Muscle of back (tissue), 11 donors: ENCODE data around the gene CYP19A1. TPM values are rescaled to one million over a fixed set of nuclear protein-coding genes. Genes with fewer than 3 reads are reported as not detected.

Source experiments
- DNase-seq, 3 donors: peaks; one replicate each; pipeline versions ENCODE4 v3.0.0 to v3.0.0-alpha.2; 2013
- polyA plus RNA-seq, 10 donors: library from polyadenylated mRNA; unstranded; fragments of 120-200 nt; gene quantifications; one replicate each; pipeline ENCODE4 v1.2.1, GENCODE V29; 2013; ENCODE audit not compliant: insufficient read length in 10 of 10

CYP19A1 gene
- polyA plus RNA-seq, 10 donors, result 0.42 to 1.8 (median 0.80) TPM

GRCh38 chr15:51327081-51327480 lies 11.3 kb downstream of the CYP19A1 start:
- no peak for DNase-seq

- DNase-seq, result no peak
These were observed 13.2 kb downstream of the CYP19A1 start for GRCh38 chr15:51325167-51325566.

- DNase-seq, result no peak
These were observed 14.6 kb downstream of the CYP19A1 start for GRCh38 chr15:51323749-51324148.

GRCh38 chr15:51322621-51323296 lies 15.6 kb downstream of the CYP19A1 start:
- peak; percentile 75 to 92 (median 80) for DNase-seq

GRCh38 chr15:51321316-51321715 lies 17.1 kb downstream of the CYP19A1 start:
- DNase-seq, result no peak

- DNase-seq, result no peak
These were observed 17.6 kb downstream of the CYP19A1 start for GRCh38 chr15:51320843-51321242.

GRCh38 chr15:51319539-51319938 lies 18.9 kb downstream of the CYP19A1 start:
- no peak for DNase-seq

- DNase-seq, result no peak
These were observed 19.8 kb downstream of the CYP19A1 start for GRCh38 chr15:51318382-51319150.

- peak in 1 of 3 donors; percentile 70 for DNase-seq
These were observed 21.8 kb downstream of the CYP19A1 start for GRCh38 chr15:51316636-51317035.

- DNase-seq, result no peak
These were observed 22.7 kb downstream of the CYP19A1 start for GRCh38 chr15:51315726-51316125.

GRCh38 chr15:51314391-51315337 lies 23.7 kb downstream of the CYP19A1 start:
- DNase-seq, result no peak

GRCh38 chr15:51313644-51314280 lies 24.6 kb downstream of the CYP19A1 start:
- no peak for DNase-seq

GRCh38 chr15:51313074-51313393 lies 25.4 kb downstream of the CYP19A1 start:
- DNase-seq, result no peak

- DNase-seq, result peak; percentile 25 to 76 (median 26)
These were observed 26.0 kb downstream of the CYP19A1 start for GRCh38 chr15:51312166-51313073.

GRCh38 chr15:51311510-51311909 lies 26.9 kb downstream of the CYP19A1 start:
- no peak for DNase-seq

- peak in 1 of 3 donors; percentile 41 for DNase-seq
These were observed 28.3 kb downstream of the CYP19A1 start for GRCh38 chr15:51310064-51310463.

GRCh38 chr15:51307811-51308210 lies 30.6 kb downstream of the CYP19A1 start:
- DNase-seq, result no peak

- DNase-seq, result no peak
These were observed 31.1 kb downstream of the CYP19A1 start for GRCh38 chr15:51307325-51307724.

- no peak for DNase-seq
These were observed 34.9 kb downstream of the CYP19A1 start for GRCh38 chr15:51303462-51303980.

- no peak for DNase-seq
These were observed 35.9 kb downstream of the CYP19A1 start for GRCh38 chr15:51302480-51302879.
